ENCODE data around the gene SNPH.

DNA sequence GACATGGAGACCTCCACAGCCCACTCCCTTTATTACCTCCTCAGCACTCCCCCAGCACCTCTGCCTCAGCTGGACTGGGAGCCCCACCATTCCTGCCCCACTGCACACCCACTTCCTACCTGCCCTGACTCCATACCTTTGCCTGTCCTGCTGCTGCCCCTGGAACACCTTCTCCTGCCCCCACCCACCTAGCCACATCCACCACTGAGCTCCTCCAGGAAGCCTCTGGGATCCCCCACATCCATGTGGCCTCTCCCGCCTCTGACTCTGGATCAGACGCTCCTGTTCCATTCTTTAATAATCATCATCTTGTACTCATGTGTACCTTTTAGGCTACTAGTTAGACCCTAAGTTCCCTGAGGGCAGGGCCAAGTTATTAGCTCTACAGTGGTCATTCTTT lies 65.0 kb downstream of the SNPH start:
- TF ChIP-seq, protein P1, sequence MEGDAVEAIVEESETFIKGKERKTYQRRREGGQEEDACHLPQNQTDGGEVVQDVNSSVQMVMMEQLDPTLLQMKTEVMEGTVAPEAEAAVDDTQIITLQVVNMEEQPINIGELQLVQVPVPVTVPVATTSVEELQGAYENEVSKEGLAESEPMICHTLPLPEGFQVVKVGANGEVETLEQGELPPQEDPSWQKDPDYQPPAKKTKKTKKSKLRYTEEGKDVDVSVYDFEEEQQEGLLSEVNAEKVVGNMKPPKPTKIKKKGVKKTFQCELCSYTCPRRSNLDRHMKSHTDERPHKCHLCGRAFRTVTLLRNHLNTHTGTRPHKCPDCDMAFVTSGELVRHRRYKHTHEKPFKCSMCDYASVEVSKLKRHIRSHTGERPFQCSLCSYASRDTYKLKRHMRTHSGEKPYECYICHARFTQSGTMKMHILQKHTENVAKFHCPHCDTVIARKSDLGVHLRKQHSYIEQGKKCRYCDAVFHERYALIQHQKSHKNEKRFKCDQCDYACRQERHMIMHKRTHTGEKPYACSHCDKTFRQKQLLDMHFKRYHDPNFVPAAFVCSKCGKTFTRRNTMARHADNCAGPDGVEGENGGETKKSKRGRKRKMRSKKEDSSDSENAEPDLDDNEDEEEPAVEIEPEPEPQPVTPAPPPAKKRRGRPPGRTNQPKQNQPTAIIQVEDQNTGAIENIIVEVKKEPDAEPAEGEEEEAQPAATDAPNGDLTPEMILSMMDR (conservative IDR thresholded peaks at IDR 0.05; ENCODE audit: low read depth, low read length): no peak
- no peak for TF ChIP-seq EZH2 (IDR thresholded peaks at IDR 0.05; ENCODE audit: borderline replicate concordance, low read depth, low read length, poor library complexity, severe bottlenecking)

Data from A673 (cell line).